Muscle layer of colon (tissue), 2 donors: ENCODE results near the gene ROGDI.

Experiments used
- H3K27ac ChIP-seq: one replicate; pipeline ENCODE4 v1.7.0; 2013; ENCODE audit warnings: low read depth, mild to moderate bottlenecking, low read length, moderate library complexity
- H3K27me3 ChIP-seq, 2 donors: one replicate each; pipeline ENCODE4 v1.7.0; 2013; ENCODE audit warnings: low read length in 2 of 2, mild to moderate bottlenecking in 2 of 2; ENCODE audit not compliant: insufficient read depth in 2 of 2, control insufficient read depth in 1 of 2
- H3K36me3 ChIP-seq: one replicate; pipeline ENCODE4 v1.7.0; 2013; ENCODE audit warnings: mild to moderate bottlenecking, low read length; ENCODE audit not compliant: insufficient read depth
- H3K4me1 ChIP-seq: one replicate; pipeline ENCODE4 v1.7.0; 2013; ENCODE audit warnings: mild to moderate bottlenecking, low read length; ENCODE audit not compliant: insufficient read depth
- H3K4me3 ChIP-seq, 2 donors: one replicate each; pipeline ENCODE4 v1.7.0; 2013; ENCODE audit warnings: low read length in 2 of 2, low read depth in 1 of 2, mild to moderate bottlenecking in 1 of 2, moderate library complexity in 1 of 2
- H3K9ac ChIP-seq: one replicate; pipeline ENCODE4 v1.7.0; 2013; ENCODE audit warnings: low read length
- H3K9me3 ChIP-seq: one replicate; pipeline ENCODE4 v1.7.0; 2013; ENCODE audit warnings: mild to moderate bottlenecking, low read length
- donor health status: abdominal sarcoma.
- donor health status: Adenocarcinoma of cecum.

ROGDI gene

GRCh38 chr16:4801962-4802658 is at the start of gene ROGDI:
Gene ROGDI (minus strand): TSS chr16:4802633. CDS start chr16:4802571, 62 bp downstream.
- Histone ChIP-seq H3K27me3 (no peaks in the 10 kb centered on the region), H3K4me3 (peak within 1 kb of the TSS; percentile 72 to 87), H3K36me3 (peaks cover 25% of the 10 kb centered on the region), H3K9me3 (no peaks in the 10 kb centered on the region), H3K9ac (peak within 1 kb of the TSS; percentile 64), H3K27ac (peak within 1 kb of the TSS; percentile 77), H3K4me1 (peaks cover 29% of the 10 kb centered on the region)

GRCh38 chr16:4850211-4850610 is 47.8 kb upstream of the ROGDI start:
- H3K4me1 ChIP-seq = peaks cover 39% of the 10 kb centered on the region
- peaks cover 5% of the 10 kb centered on the region for H3K36me3 ChIP-seq
- H3K27me3 ChIP-seq = no peaks in the 10 kb centered on the region
- no peaks in the 10 kb centered on the region for H3K9me3 ChIP-seq
- H3K27ac ChIP-seq = no peak overlapping the region
- no peak overlapping the region for H3K4me3 ChIP-seq
- H3K9ac ChIP-seq = no peak overlapping the region

- Histone ChIP-seq H3K9me3 (no peaks in the 10 kb centered on the region), H3K9ac (peak overlapping the region; percentile 28), H3K36me3 (peaks cover 15% of the 10 kb centered on the region), H3K4me3 (peak overlapping the region; percentile 71 to 78), H3K4me1 (peaks cover 39% of the 10 kb centered on the region), H3K27me3 (no peaks in the 10 kb centered on the region), H3K27ac (peak overlapping the region; percentile 92)
Measured at GRCh38 chr16:4847774-4848587, 45.5 kb upstream of the ROGDI start.

GRCh38 chr16:4846901-4847773 is 44.7 kb upstream of the ROGDI start, which contains the start of the genes GLYR1 and UBN1:
Gene GLYR1 (minus strand): TSS chr16:4847288. CDS start chr16:4847265, 23 bp downstream.
Gene UBN1 (plus strand): TSS chr16:4847481. CDS start chr16:4852918, 5,437 bp downstream.
- H3K27ac ChIP-seq = peak within 1 kb of the TSS; percentile 92
- H3K36me3 ChIP-seq = peaks cover 22% of the 10 kb centered on the region
- no peaks in the 10 kb centered on the region for H3K27me3 ChIP-seq
- peak within 1 kb of the TSS; percentile 67 for H3K9ac ChIP-seq
- H3K4me1 ChIP-seq = peaks cover 39% of the 10 kb centered on the region
- peak within 1 kb of the TSS; percentile 78 to 96 for H3K4me3 ChIP-seq
- no peaks in the 10 kb centered on the region for H3K9me3 ChIP-seq

GRCh38 chr16:4846503-4846900 is 44.1 kb upstream of the ROGDI start:
- Histone ChIP-seq H3K36me3 (peaks cover 28% of the 10 kb centered on the region), H3K4me3 (peak overlapping the region; percentile 78 to 96), H3K9ac (peak overlapping the region; percentile 67), H3K9me3 (no peaks in the 10 kb centered on the region), H3K27me3 (no peaks in the 10 kb centered on the region), H3K4me1 (peaks cover 39% of the 10 kb centered on the region), H3K27ac (peak overlapping the region; percentile 92)

GRCh38 chr16:4840984-4841383 is 38.6 kb upstream of the ROGDI start:
- Histone ChIP-seq H3K4me3 (no peak overlapping the region), H3K27ac (no peak overlapping the region), H3K27me3 (no peaks in the 10 kb centered on the region), H3K9me3 (no peaks in the 10 kb centered on the region), H3K36me3 (peaks cover 78% of the 10 kb centered on the region), H3K4me1 (peaks cover 8% of the 10 kb centered on the region), H3K9ac (no peak overlapping the region)

- H3K36me3 ChIP-seq = peaks cover 77% of the 10 kb centered on the region
- H3K27me3 ChIP-seq = no peaks in the 10 kb centered on the region
- H3K4me1 ChIP-seq = no peaks in the 10 kb centered on the region
- H3K9me3 ChIP-seq = no peaks in the 10 kb centered on the region
- no peak overlapping the region for H3K27ac ChIP-seq
- H3K4me3 ChIP-seq = no peak overlapping the region
- H3K9ac ChIP-seq = no peak overlapping the region
Measured at GRCh38 chr16:4839942-4840341, 37.5 kb upstream of the ROGDI start.

- Histone ChIP-seq H3K4me3 (no peak overlapping the region), H3K27me3 (no peaks in the 10 kb centered on the region), H3K9me3 (no peaks in the 10 kb centered on the region), H3K9ac (no peak overlapping the region), H3K36me3 (peaks cover 75% of the 10 kb centered on the region), H3K4me1 (no peaks in the 10 kb centered on the region), H3K27ac (no peak overlapping the region)
Measured at GRCh38 chr16:4837733-4838501, 35.5 kb upstream of the ROGDI start.

GRCh38 chr16:4836727-4837126 is 34.3 kb upstream of the ROGDI start:
- no peak overlapping the region for H3K9ac ChIP-seq
- no peak overlapping the region for H3K4me3 ChIP-seq
- H3K27me3 ChIP-seq = no peaks in the 10 kb centered on the region
- H3K4me1 ChIP-seq = no peaks in the 10 kb centered on the region
- H3K9me3 ChIP-seq = no peaks in the 10 kb centered on the region
- no peak overlapping the region for H3K27ac ChIP-seq
- peaks cover 77% of the 10 kb centered on the region for H3K36me3 ChIP-seq

- Histone ChIP-seq H3K4me3 (no peak overlapping the region), H3K9ac (no peak overlapping the region), H3K9me3 (no peaks in the 10 kb centered on the region), H3K27me3 (no peaks in the 10 kb centered on the region), H3K36me3 (peaks cover 73% of the 10 kb centered on the region), H3K4me1 (no peaks in the 10 kb centered on the region), H3K27ac (no peak overlapping the region)
Measured at GRCh38 chr16:4833584-4833983, 31.2 kb upstream of the ROGDI start.
